PC-9 (cell line): ENCODE results near the gene SORCS2. TPM values are rescaled to one million over a fixed set of nuclear protein-coding genes. Genes with fewer than 3 reads are reported as not detected.

Source experiments
- BruUV-seq: library from RNA; stranded (reverse); fragments of 400-500 nt; replicated peaks from 2 replicates; lab custom pipeline; 2021; lab: Mats Ljungman, UMichigan
- CTCF ChIA-PET: fragments of 300-600 bp; sonication (Branson Sonifier 250); formaldehyde crosslinking; loops from one replicate; lab custom pipeline; 2022; ENCODE audit warnings: antibody characterized with exemption; lab: Charles Lee
- POLR2A ChIA-PET: fragments of 300-600 bp; sonication (Branson Sonifier 250); formaldehyde crosslinking; loops from one replicate; lab custom pipeline; 2022; ENCODE audit warnings: antibody characterized with exemption; ENCODE audit not compliant: unreplicated experiment; lab: Charles Lee
- DNase-seq, 2 experiments: peaks; one replicate each; pipeline versions ENCODE4 v3.0.0 to v3.0.0-alpha.2; 2015 to 2022; ENCODE audit warnings: mixed read lengths in 1 of 2
- H2AFZ ChIP-seq: fragments of 200-600 bp; sonication (generic); 2 replicates; pipeline ENCODE4 v1.8.1; 2017; ENCODE audit warnings: antibody characterized with exemption
- H3F3A ChIP-seq: fragments of 200-600 bp; sonication (generic); 2 replicates; pipeline ENCODE4 v1.8.1; 2017; ENCODE audit warnings: antibody characterized with exemption, mild to moderate bottlenecking, low read depth; ENCODE audit not compliant: insufficient read depth
- H3K27ac ChIP-seq: fragments of 200-600 bp; sonication (generic); 2 replicates; pipeline ENCODE4 v1.6.1; 2016; ENCODE audit warnings: mixed run types
- H3K27me3 ChIP-seq: fragments of 200-600 bp; sonication (generic); 2 replicates; pipeline ENCODE4 v1.6.1; 2016; ENCODE audit warnings: low read depth, mixed run types; ENCODE audit not compliant: insufficient read depth
- H3K36me3 ChIP-seq: fragments of 200-600 bp; sonication (generic); 2 replicates; pipeline ENCODE4 v1.6.1; 2016; ENCODE audit warnings: low read depth, mixed run types
- H3K4me1 ChIP-seq: fragments of 200-600 bp; sonication (generic); replicated peaks from 2 replicates; pipeline ENCODE4 v1.6.1; 2016; ENCODE audit warnings: mixed run types; ENCODE audit not compliant: insufficient read depth
- H3K4me2 ChIP-seq: fragments of 200-600 bp; sonication (generic); 2 replicates; pipeline ENCODE4 v1.6.1; 2017; ENCODE audit warnings: mixed run types
- H3K4me3 ChIP-seq: fragments of 200-600 bp; sonication (generic); 2 replicates; pipeline ENCODE4 v1.6.1; 2016; ENCODE audit warnings: mixed run types
- H3K79me2 ChIP-seq: fragments of 200-600 bp; sonication (generic); 2 replicates; pipeline ENCODE4 v1.6.1; 2017; ENCODE audit warnings: low read depth, mixed run types
- H3K9me2 ChIP-seq: fragments of 200-600 bp; sonication (generic); 2 replicates; pipeline ENCODE4 v1.8.1; 2017; ENCODE audit warnings: mild to moderate bottlenecking; ENCODE audit not compliant: insufficient read depth
- H3K9me3 ChIP-seq: fragments of 200-600 bp; sonication (generic); 2 replicates; pipeline ENCODE4 v1.8.1; 2016; ENCODE audit warnings: low read depth; ENCODE audit not compliant: insufficient read depth
- H4K20me1 ChIP-seq: fragments of 200-600 bp; sonication (generic); 2 replicates; pipeline ENCODE4 v1.8.1; 2017; ENCODE audit not compliant: insufficient read depth
- CTCF ChIP-seq: fragments of 200-600 bp; sonication (generic); conservative IDR thresholded peaks from 2 replicates; pipeline ENCODE4 v1.6.1; 2017; ENCODE audit warnings: mixed run types, antibody characterized with exemption, mild to moderate bottlenecking, moderate library complexity
- EZH2 ChIP-seq: fragments of 200-600 bp; sonication (generic); IDR thresholded peaks from 2 replicates; pipeline ENCODE4 v1.8.0; 2017; ENCODE audit warnings: antibody characterized with exemption, low read depth
- intact Hi-C: fragments of 100-400 bp; cut with micrococcal nuclease; formaldehyde crosslinking; loops from one replicate; pipeline ENCODE4 v1.10.0; 2022; ENCODE audit not compliant: unreplicated experiment
- total RNA-seq: library from RNA; stranded (reverse); gene quantifications from 2 replicates; pipeline ENCODE4 v1.2.3, GENCODE V29; 2021

SORCS2 gene
- total RNA-seq, 1 experiment from 2014 or later, result 25.8 TPM

- intact Hi-C loops, result no loop called here
- TF ChIP-seq EZH2 (no peak), CTCF (no peak)
- H3K79me2 ChIP-seq, result no peaks in the 10 kb centered on the region
- H3K36me3 ChIP-seq, result no peaks in the 10 kb centered on the region
- H2AFZ ChIP-seq, result no peak overlapping the region
- H3K4me2 ChIP-seq, result no peak overlapping the region
- ChIA-PET POLR2A (no interaction called here), CTCF (no interaction called here)
- no peaks in the 10 kb centered on the region for H3F3A ChIP-seq
- no peaks in the 10 kb centered on the region for H3K9me2 ChIP-seq
- DNase-seq, result no peak
- no peaks in the 10 kb centered on the region for H3K27me3 ChIP-seq
- H3K4me1 ChIP-seq, result no peaks in the 10 kb centered on the region
- no peaks in the 10 kb centered on the region; the same call in 1 of the 2 replicates for H3K9me3 ChIP-seq
- no TSS peak for BruUV-seq
- H3K4me3 ChIP-seq, result no peak overlapping the region
- no peak overlapping the region for H3K27ac ChIP-seq
- H4K20me1 ChIP-seq, result no peaks in the 10 kb centered on the region
Observed at GRCh38 chr4:7411491-7411890, 219.2 kb downstream of the SORCS2 start.

- no peaks in the 10 kb centered on the region; the same call in 1 of the 2 replicates for H3K9me3 ChIP-seq
- no peak for DNase-seq
- H3K79me2 ChIP-seq, result no peaks in the 10 kb centered on the region
- H3K4me2 ChIP-seq, result no peak overlapping the region
- no peaks in the 10 kb centered on the region for H3K4me1 ChIP-seq
- no peaks in the 10 kb centered on the region for H3K36me3 ChIP-seq
- TF ChIP-seq CTCF, result no peak
- no peak for TF ChIP-seq EZH2
- no peaks in the 10 kb centered on the region for H3K27me3 ChIP-seq
- intact Hi-C loops, result no loop called here
- BruUV-seq, result no TSS peak
- H3K4me3 ChIP-seq, result no peak overlapping the region
- no peak overlapping the region for H2AFZ ChIP-seq
- no peaks in the 10 kb centered on the region for H3F3A ChIP-seq
- no peak overlapping the region for H3K27ac ChIP-seq
- POLR2A ChIA-PET, result no interaction called here
- CTCF ChIA-PET, result no interaction called here
- H4K20me1 ChIP-seq, result no peaks in the 10 kb centered on the region
- no peaks in the 10 kb centered on the region for H3K9me2 ChIP-seq
Observed at GRCh38 chr4:7411896-7412553, 219.7 kb downstream of the SORCS2 start.

- intact Hi-C loops, result no loop called here
- H3F3A ChIP-seq, result no peaks in the 10 kb centered on the region
- POLR2A ChIA-PET, result no interaction called here
- no peaks in the 10 kb centered on the region for H3K9me2 ChIP-seq
- no peaks in the 10 kb centered on the region for H3K79me2 ChIP-seq
- CTCF ChIA-PET, result no interaction called here
- H3K27me3 ChIP-seq, result no peaks in the 10 kb centered on the region
- H3K27ac ChIP-seq, result no peak overlapping the region
- no peaks in the 10 kb centered on the region; the same call in 1 of the 2 replicates for H3K9me3 ChIP-seq
- TF ChIP-seq CTCF, result no peak
- TF ChIP-seq EZH2, result no peak
- H2AFZ ChIP-seq, result no peak overlapping the region
- no peak for DNase-seq
- H3K4me2 ChIP-seq, result no peak overlapping the region
- H4K20me1 ChIP-seq, result no peaks in the 10 kb centered on the region
- H3K4me1 ChIP-seq, result no peaks in the 10 kb centered on the region
- H3K4me3 ChIP-seq, result no peak overlapping the region
- H3K36me3 ChIP-seq, result no peaks in the 10 kb centered on the region
- no TSS peak for BruUV-seq
Observed at GRCh38 chr4:7412554-7412912, 220.2 kb downstream of the SORCS2 start.
